ENCODE measurements around the gene PPP2R1A.

The PPP2R1A gene

GRCh38 chr19:52189735-52190486 is at the start of gene PPP2R1A:
Gene PPP2R1A, plus strand, starts transcription at chr19:52190052. Its CDS starts 45 bp downstream, at chr19:52190097.
- H3K4me3 ChIP-seq (ENCODE audit: low read depth, low read length): peak within 1 kb of the TSS; percentile 94
- H3K36me3 ChIP-seq: peaks cover 34% of the 10 kb centered on the region
- TF ChIP-seq CTCF (IDR thresholded peaks at IDR 0.05; ENCODE audit: low read depth, low read length): no peak
- H3K27ac ChIP-seq: peak within 1 kb of the TSS; percentile 96
- H3K27me3 ChIP-seq (ENCODE audit: insufficient read depth, low read depth, severe bottlenecking): no peaks in the 10 kb centered on the region
- no peaks in the 10 kb centered on the region for H3K9me3 ChIP-seq (ENCODE audit: severe bottlenecking)
- peak; percentile 99 for DNase-seq

- H3K27ac ChIP-seq: no peak overlapping the region
- H3K27me3 ChIP-seq (ENCODE audit: insufficient read depth, low read depth, severe bottlenecking): no peaks in the 10 kb centered on the region
- H3K9me3 ChIP-seq (ENCODE audit: severe bottlenecking): peaks cover 2% of the 10 kb centered on the region
- H3K4me3 ChIP-seq (ENCODE audit: low read depth, low read length): no peak overlapping the region
- TF ChIP-seq CTCF (IDR thresholded peaks at IDR 0.05; ENCODE audit: low read depth, low read length): no peak
- no peak for DNase-seq
- no peaks in the 10 kb centered on the region; the same call in 1 of the 2 replicates for H3K36me3 ChIP-seq
Measured at GRCh38 chr19:52141203-52141602, 48.6 kb upstream of the PPP2R1A start.

- no peaks in the 10 kb centered on the region; the same call in 1 of the 2 replicates for H3K36me3 ChIP-seq
- no peaks in the 10 kb centered on the region for H3K9me3 ChIP-seq (ENCODE audit: severe bottlenecking)
- TF ChIP-seq CTCF (IDR thresholded peaks at IDR 0.05; ENCODE audit: low read depth, low read length): no peak
- H3K27ac ChIP-seq: no peak overlapping the region
- H3K4me3 ChIP-seq (ENCODE audit: low read depth, low read length): no peak overlapping the region
- H3K27me3 ChIP-seq (ENCODE audit: insufficient read depth, low read depth, severe bottlenecking): no peaks in the 10 kb centered on the region
- DNase-seq: no peak
Measured at GRCh38 chr19:52142001-52142595, 47.8 kb upstream of the PPP2R1A start.

GRCh38 chr19:52148256-52148655 is 41.6 kb upstream of the PPP2R1A start:
- TF ChIP-seq CTCF (IDR thresholded peaks at IDR 0.05; ENCODE audit: low read depth, low read length): no peak
- Histone ChIP-seq H3K27me3 (ENCODE audit: insufficient read depth, low read depth, severe bottlenecking) (no peaks in the 10 kb centered on the region), H3K27ac (no peak overlapping the region), H3K9me3 (ENCODE audit: severe bottlenecking) (peaks cover 6% of the 10 kb centered on the region), H3K36me3 (no peaks in the 10 kb centered on the region), H3K4me3 (ENCODE audit: low read depth, low read length) (no peak overlapping the region)
- no peak for DNase-seq

GRCh38 chr19:52155596-52156359 is 34.1 kb upstream of the PPP2R1A start:
- no peak overlapping the region for H3K4me3 ChIP-seq (ENCODE audit: low read depth, low read length)
- no peak overlapping the region for H3K27ac ChIP-seq
- no peak for DNase-seq
- peaks cover 15% of the 10 kb centered on the region for H3K36me3 ChIP-seq
- H3K27me3 ChIP-seq (ENCODE audit: insufficient read depth, low read depth, severe bottlenecking): no peaks in the 10 kb centered on the region
- H3K9me3 ChIP-seq (ENCODE audit: severe bottlenecking): peaks cover 28% of the 10 kb centered on the region
- no peak for TF ChIP-seq CTCF (IDR thresholded peaks at IDR 0.05; ENCODE audit: low read depth, low read length)

Data from WERI-Rb-1 (cell line).